ENCODE data around the gene RAP1GAP.

The RAP1GAP gene

DNA sequence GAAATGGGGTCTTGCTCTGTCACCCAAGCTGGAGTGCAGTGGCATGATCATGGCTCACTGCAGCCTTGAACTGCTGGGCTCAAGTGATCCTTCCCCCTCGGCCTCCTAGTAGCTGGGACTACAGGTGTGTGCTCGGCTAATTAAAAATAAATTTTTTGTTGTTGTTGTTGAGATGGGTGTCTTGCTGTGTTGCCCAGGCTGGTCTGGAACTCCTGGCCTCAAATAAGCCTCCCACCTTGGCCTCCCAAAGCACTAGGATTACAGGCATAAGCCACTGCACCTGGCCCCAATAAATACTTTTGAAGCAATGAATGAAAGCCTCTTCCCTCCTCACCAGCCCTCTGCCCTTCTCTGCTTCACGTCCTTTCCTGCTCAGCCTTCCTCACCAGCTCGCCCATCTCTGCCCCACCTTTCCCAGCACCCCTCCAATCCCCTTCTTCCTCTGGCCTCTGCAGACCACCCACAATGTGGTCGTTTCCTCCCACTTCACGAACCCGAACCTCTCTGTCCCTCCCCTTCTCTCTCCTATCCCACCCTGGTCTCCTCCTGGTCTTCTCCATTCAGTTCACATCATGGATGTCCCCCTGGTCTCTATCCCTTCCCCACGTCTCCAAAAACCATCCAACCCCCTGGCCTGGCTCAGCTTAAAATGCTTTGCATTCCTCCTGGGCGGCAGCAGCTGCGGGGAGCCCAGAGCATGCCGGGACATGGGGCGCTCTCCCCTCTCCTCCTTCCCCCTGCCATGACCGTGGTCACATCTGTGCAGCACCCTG is 38.4 kb downstream of the RAP1GAP start:
- in situ Hi-C loops (cut with MboI; ENCODE audit: low sequenced_read_pairs) = no loop called here

DNA sequence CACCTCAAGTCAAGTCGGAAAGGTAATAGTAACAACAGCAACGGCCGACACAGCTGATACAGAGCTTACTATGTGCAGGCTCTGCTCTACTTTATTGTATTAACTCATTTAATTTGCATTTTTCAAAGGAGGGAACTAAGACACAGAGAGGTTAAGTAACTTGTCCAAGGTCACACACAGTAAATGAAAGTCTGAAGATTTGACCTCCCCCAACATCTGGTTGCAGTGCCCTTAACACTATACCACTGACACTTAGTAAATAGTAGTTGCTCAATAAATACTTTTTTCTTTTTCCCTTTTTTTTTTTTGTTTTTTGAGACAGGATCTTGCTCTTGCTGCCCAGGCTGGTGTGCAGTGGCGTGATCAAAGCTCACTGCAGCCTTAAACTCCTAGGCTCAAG is 39.2 kb downstream of the RAP1GAP start:
- in situ Hi-C loops (cut with MboI; ENCODE audit: low sequenced_read_pairs) = no loop called here

DNA sequence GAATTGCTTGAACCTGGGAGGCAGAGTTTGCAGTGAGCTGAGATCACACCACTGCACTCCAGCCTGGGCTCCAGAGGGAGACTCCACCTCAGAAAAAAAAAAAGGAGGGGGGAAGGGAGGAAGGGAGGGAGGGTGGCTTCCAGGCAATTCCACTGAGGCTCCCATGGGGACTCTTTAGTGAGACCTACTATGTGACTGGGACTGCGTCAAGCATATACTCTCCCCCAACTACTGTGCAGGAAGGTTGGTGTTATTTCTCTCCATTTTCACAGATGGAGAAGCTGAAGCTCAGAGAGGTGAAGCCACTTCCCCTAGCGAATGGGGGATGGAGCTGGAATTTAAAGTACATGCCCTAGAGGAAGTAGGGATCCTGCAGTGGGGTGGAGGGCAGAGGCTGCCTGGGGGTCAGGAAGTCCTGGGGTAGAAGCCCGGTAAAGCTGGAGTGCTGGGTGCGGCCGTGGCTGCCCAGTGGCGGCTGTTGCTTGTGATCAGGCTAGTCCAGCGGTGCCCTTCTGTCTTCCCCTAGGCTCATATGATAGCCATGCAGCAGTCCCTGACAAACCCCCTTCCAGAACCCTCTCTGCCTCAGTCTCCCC is 40.3 kb downstream of the RAP1GAP start:
- in situ Hi-C loops (cut with MboI; ENCODE audit: low sequenced_read_pairs) = no loop called here

DNA sequence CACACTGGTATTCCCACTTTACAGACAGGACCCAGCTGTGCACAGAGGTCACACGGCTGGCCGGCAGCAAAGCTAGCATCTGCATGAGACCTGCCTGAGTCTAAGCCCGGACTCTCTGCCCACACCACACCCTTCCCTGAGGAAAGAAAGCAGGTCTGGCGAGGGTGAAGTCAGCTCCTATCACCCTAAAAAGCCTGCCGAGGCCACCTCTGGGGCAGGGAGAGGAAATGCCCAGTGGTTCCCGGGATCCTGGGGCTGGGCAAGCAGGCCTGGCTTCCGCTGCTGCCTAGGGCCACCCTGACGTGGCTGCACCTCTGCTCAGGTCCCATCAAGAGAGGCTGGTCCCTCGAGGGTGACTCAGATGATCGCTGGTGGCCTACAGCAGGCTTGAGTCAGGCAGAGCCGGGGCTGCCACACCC is 42.2 kb downstream of the RAP1GAP start:
- in situ Hi-C loops (cut with MboI; ENCODE audit: low sequenced_read_pairs) = no loop called here

DNA sequence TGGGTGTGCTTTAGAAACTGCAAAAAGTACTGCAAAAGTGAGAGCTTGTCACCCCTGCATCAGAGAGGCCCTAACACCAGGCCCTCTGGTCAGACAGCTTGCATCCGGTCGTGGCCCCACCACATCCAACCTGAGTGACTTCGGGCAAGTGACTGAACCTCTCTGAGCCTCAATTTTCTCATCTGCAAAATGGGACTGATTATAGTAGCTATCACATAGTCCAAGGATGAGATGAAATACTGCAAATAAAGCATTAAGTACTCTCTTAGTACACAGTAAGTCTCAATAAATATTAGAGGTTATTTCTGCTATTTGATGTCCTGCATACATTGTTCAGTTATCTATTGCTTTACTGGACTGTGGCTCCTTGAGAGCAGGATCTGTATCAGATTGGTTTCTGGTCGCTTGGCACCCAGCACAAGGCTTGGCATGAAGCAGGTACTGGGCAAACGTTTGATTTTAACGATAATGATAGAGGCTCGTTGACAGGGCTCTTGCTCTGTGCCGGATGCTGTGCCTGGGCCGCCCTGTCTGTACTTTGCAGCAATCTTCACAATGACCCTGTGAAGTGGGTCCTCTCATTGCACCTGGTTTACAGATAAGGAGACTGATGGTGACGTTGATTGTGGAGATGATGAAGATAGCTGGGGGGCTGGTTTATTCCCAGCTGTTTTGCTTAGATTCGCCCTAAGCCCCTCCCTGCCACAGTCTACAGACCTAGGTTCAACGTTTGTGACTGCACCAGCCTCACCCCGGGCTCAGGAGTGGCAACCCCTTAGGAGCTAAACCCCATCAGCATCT is 43.6 kb downstream of the RAP1GAP start:
- in situ Hi-C loops (cut with MboI; ENCODE audit: low sequenced_read_pairs) = no loop called here

DNA sequence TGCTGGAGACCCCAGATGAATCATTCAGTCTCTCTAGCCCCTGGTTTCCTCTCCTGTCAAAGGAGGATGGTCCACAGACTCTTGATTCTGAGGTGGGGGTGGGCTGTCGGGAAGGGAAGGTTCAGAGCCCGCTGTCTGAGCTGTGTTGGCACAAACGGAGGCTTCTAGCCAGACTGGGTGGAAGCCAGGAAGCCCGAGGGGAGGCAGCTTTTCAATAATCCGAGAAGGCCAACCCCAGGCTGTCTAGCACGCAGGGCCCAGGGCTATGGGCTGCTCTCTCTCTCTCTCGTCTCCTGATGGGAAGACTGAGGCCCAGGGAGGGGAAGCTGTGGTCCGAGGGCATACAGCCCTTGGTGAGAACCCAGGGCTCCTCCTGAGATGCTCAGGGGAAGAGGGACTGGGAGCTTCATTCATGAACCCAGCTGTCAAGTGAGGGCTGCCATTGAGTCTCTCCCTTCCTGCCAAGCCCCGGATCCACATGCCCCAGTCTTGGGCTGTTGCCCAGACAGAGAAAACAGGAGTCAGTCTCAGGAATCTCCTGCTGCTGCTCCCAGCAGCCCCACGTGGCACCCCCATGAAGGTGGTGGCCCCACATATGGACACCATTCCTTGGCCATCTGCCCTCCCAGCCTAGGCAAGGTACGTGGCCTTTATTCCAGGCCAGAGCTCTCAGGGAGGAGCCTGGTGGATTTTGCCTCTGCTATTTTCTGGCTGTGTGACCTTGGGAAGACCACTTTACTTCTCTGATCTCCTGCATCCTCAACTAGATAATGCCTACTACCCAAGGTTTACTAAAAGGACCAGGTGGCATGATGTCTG is 44.4 kb downstream of the RAP1GAP start:
- in situ Hi-C loops (cut with MboI; ENCODE audit: low sequenced_read_pairs) = no loop called here

DNA sequence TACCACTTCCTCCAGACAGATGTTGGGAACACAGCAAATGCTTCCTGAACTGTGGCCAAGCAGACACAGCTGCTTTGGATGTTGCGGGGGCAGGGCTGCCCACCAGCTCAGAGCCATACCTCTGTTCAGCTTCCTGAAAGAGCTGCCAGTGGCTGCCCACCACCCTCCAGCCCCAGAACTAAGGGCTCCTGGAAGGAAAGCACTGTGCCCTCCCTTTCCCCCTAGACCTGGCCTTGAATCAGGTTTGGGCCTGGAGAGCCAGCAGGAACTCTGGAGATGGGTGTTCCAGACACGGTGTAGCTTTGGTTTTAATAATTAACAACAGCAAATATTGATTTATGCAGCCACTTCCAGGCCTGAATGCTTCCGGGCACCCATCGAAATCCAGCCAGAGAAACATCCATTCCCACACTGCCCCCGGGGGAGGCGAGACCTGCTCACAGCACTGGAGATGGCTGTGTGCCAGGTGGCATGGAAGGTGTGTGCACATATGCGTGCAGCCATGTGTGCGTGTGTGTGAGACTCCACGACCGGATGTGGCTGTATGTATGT is 45.7 kb downstream of the RAP1GAP start:
- in situ Hi-C loops (cut with MboI; ENCODE audit: low sequenced_read_pairs) = no loop called here

DNA sequence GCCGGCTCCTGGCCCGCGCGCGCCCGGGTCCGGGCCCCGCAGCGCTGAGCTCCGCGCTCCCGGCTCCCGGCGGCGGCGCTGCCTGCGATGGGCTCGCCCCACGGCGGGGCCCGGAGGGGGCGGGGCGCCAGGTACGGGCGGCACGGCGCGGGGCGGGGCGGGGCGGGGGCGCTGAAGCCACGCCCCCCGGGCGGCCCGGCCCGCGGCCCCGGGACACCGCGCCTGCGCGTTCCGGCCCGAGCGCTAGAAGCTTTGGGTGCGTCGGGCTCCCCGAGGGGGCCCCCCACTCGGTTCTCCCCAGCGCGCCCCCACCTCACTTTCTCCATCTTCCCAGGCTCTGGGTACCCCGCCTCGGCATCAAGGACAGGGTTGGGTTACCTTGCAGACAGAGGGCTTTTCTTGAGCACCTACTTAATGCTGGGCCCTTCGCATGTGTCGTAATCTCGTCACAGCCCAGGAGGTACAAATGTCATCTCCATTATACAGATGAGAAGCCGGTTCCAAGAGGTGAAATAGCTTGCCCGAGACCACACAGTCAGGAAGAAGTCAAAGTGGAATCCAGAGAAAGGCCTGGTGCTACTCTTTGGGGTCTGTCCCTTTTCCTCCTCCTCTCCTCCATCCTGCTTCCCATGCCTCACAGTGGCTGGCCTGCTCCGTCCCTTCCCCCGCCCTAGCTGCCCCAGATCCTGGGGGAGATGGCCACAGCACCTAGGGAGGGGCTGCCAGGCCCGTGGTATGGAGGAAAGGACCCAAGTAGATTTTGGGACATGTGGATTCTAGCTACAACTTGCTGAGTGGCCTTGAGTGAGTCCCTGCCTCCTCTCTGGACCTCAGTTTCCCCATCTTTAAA is 46.5 kb downstream of the RAP1GAP start:
- in situ Hi-C loops (cut with MboI; ENCODE audit: low sequenced_read_pairs) = no loop called here

DNA sequence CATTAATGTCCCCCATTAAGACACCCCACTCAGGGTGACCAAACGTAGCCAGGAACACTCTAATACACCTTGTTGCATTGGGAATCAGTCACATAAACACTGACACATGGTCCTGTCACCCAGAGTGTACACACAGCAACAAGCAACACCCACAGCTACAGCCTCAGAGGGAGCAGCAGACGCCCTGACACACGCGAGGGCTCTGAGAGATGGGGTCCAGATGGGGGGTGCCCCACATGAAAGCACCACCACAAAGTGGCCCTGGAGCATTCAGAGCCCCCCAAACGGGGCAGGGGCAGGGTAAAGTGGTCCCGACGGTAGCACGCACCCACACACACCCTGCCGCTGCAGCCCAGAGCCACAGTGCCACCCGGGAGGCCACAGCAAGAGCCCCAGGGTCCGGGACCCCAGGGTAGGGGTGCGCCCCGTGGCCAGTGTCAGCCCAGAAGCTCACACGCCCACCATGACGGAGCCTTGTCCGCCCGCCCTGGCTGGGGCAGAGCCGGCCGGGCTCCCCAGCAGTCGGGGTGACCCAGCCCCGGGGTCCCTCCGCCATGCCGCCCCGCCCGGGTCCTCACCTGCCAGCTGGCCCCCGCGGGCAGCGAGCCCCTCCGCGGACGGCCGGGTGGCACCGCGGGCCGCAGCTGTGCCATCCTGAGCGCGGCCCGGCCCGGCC is 47.3 kb downstream of the RAP1GAP start:
- in situ Hi-C loops (cut with MboI; ENCODE audit: low sequenced_read_pairs) = no loop called here

DNA sequence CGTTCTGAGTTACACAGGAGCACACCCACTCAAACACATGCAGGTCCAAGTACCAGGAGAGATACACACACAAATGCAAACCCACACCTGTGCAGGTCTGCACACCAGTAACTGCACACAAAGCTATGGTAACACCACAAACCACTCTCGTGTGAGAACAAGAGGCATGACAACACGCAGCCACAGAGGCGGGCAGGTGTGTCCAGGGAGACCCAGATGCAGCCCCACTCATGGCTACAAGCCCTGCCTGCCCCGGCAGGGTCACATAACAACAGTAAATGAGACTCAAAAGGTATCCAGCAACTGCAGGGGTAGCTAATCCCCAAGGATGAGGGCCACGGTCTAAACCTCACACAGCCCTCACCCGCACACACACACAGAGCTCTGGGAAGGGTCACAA is 48.1 kb downstream of the RAP1GAP start:
- in situ Hi-C loops (cut with MboI; ENCODE audit: low sequenced_read_pairs) = no loop called here

DNA sequence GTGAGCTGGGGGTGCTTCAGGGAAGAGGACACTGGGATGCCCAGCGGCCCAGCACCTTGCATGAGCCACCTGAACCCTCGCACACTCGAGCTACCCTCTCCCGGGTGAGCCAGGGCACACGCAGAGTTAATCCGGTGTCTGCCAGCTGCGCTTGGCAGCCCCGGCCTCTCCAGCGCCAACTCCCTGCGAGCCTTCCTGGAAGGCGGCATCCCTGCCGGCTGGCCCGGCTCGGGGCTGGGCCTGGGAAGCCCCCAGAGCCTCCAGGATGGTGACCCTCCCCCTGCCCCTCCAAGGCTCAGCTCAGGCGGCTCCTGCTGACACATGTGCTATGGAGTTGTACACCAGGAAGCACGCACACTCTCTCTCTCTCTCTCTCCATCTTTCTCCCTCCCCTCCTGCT is 48.7 kb downstream of the RAP1GAP start:
- in situ Hi-C loops (cut with MboI; ENCODE audit: low sequenced_read_pairs) = no loop called here

DNA sequence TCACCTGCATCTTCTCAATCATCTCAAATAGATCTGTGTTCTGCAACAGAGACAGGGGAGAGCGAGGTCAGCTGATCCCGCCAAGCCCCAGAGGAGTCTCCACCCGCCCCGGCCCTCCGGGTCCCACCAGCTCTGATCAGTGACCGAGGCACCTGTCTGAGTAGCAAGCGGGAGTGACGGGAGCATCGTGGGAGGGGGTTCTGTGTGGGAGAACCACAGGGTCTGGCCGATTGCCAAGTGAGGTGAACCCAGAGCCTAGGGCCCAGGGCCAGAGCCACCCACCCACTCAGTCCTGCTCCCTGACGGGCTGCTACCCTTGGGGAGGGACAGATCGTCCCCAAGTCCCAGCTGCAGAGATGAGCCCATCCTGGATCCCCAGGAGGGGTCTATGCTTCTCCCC is 49.1 kb downstream of the RAP1GAP start:
- in situ Hi-C loops (cut with MboI; ENCODE audit: low sequenced_read_pairs) = no loop called here

DNA sequence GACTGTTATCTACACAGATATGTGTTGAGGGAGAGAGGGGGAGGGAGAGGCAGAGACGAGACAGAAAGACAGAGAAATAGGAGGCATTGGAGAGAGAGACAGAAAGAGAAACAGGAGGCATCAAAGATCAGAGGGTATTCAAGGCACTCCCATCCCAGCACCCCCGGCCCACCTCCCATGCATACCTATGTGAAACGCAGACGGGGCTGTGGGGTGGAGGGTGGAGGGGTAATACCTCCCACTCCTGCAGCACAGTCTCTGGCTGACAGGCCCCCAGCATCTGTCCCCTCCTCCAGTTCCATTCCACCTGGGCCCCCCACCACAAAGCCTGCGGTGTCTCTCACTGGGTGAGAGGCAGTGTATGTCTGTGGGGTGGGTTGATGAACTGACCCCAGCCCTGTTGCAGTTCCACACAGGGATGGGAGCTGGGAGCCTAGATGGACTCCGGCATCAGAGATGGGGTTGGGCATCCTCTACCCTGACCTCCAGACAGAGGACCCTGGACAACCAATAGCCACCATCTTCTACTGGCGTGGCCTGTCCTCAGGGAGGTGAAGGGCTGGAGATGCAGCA is 49.7 kb downstream of the RAP1GAP start:
- in situ Hi-C loops (cut with MboI; ENCODE audit: low sequenced_read_pairs) = no loop called here

DNA sequence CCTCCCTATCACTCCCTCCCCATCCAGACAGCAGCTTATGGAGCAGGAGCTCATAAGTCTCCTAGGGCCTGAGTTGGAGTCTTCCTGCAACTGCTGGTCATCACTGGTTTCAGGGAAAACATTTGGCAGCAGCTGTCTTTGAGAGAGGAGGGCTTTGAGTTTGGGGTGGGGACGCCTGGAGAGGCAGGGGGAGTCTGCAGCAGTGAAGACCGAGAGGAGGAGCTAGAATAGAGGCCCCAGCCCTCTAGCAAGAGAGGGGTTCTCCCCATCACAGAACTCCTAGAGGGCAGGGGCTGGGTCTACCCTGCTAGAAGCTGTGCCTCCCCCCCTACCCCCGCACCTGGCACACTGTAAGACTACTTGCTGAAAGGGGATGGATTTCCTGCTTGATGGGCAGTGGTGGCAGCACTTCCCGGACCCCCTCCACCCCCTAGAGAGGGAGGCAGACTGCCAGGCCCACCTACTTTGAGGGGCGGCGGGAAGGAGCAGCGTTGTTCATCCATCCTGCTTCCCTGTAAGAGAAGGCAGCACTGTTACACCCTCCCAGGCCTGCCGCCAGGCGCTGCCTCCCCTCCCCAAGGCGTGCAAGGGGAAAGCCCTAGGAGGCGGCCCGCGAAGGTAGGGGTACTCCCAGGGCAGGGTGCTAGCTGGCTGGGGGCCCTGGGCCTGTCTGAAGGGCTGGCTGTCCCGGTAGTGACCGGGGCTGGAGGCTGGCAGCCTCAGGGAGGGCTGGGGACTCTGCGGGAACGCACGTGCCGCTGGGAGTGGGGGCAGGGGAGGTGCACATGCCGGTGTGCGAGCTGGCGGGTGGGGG is 50.4 kb downstream of the RAP1GAP start:
- in situ Hi-C loops (cut with MboI; ENCODE audit: low sequenced_read_pairs) = no loop called here

DNA sequence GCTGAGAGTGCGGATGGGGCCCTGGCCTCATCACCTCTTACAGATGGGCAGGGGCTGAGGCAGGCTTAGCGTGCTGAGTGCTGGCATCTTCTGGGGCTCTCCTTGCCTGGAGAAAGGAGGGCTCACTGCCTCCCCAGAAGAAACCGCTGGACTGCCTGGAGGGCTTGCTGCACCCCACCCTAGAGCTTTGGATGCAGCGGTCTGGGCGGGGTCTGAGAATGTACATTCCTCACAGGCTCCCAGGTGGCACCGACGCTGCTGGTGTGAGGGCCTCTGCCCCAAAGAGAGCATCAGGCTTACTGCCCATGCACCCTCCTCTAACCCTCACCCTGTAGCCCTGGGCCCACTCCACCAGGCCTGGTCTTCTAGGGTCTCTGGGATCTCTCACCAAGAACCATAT is 51.1 kb downstream of the RAP1GAP start:
- in situ Hi-C loops (cut with MboI; ENCODE audit: low sequenced_read_pairs) = no loop called here

DNA sequence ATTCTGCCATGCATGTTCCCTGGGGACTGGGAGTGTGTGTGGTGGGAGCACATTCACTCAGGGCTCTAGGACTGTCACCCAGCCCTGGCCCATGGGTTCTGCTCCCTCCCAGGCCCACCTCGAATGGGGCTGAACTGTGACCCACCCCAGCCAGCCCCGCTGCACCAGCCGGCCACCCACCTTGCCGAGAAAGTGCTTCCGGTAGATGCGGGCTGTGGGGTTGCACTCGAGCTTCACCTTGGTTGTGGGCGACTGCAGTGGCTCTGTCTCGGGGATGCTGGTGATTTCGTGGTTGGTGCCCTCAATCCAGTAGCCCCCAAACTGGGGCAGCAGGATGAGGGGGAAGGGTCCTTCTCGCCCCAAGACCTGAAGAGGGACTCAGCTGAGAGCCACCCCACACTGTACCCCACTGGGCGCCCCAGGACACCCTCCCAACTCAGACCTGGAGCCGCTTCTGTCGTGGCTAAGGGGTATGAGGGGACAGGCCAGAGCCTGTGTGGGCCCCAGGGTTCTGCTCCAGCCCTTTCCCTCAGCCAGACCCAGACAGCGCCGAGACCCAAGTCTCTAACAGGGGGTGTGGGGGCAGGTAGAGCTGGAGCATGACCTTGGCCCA is 51.9 kb downstream of the RAP1GAP start:
- in situ Hi-C loops (cut with MboI; ENCODE audit: low sequenced_read_pairs) = no loop called here

DNA sequence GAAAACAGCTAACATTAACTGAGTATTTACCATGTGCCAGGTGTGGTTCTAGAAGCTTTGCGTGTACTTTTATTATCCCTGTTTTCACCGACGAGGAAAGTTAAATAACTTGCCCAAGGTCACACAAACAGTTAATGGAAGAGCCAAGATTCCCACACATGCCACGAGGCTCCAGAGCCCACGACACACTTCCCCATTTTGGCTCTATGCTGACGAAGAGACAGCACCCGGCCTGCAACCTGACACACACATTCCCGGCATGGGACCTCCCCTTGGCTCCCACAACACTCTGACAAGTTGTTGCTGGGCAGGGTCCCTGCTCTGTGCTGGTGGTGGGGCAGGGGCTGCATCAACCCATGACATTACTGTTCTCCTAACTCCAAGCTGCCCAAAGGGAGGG is 52.8 kb downstream of the RAP1GAP start:
- in situ Hi-C loops (cut with MboI; ENCODE audit: low sequenced_read_pairs) = no loop called here
